B cell (primary cell): Measurements from ENCODE around the gene TEAD3.

Experiments
- EZH2 ChIP-seq: IDR thresholded peaks from 2 replicates; pipeline ENCODE4 v1.6.1; 2012; ENCODE audit warnings: borderline replicate concordance, low read depth, mild to moderate bottlenecking, moderate library complexity, low read length; ENCODE audit not compliant: insufficient read depth, poor library complexity, severe bottlenecking
- TF ChIP-seq, protein P1 (sequence below): fragments of 200-600 bp; IDR thresholded peaks from one replicate; pipeline ENCODE4 v1.8.0; 2022; ENCODE audit warnings: antibody characterized with exemption, mild to moderate bottlenecking

DNA sequence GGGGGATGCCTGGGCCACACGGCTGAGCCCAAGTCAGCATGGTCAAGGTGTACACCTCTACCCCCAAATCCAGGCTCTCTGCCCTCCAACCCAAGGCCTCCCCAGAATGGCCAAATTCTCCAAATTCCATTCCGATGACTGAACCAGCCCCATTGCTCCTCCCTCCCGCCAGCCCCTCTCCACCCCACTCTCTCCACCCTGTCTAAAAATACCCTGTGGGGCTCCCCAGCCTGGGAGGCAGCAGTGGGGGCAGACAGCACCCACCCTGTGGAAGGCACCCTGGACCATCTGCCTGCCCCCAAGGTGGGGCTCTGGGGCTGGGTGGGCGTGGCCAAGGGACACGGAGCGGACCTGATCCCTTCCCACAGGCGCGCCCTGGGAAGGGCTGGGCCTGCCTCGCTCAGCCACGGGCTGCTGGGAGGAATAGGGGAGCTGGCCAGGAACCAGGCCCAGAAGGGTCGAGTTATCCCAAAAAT lies 11.4 kb downstream of the TEAD3 start:
- TF ChIP-seq, protein P1, sequence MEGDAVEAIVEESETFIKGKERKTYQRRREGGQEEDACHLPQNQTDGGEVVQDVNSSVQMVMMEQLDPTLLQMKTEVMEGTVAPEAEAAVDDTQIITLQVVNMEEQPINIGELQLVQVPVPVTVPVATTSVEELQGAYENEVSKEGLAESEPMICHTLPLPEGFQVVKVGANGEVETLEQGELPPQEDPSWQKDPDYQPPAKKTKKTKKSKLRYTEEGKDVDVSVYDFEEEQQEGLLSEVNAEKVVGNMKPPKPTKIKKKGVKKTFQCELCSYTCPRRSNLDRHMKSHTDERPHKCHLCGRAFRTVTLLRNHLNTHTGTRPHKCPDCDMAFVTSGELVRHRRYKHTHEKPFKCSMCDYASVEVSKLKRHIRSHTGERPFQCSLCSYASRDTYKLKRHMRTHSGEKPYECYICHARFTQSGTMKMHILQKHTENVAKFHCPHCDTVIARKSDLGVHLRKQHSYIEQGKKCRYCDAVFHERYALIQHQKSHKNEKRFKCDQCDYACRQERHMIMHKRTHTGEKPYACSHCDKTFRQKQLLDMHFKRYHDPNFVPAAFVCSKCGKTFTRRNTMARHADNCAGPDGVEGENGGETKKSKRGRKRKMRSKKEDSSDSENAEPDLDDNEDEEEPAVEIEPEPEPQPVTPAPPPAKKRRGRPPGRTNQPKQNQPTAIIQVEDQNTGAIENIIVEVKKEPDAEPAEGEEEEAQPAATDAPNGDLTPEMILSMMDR: no peak
- no peak for TF ChIP-seq EZH2
